RWPE2 (cell line): ENCODE data around the gene ZEB2.

ENCODE experiments used
- ATAC-seq: fragments of 200-7000 bp; cut with Tn5 transposase; 3 replicates; pipeline ENCODE4 v1.9.1; 2021; ENCODE audit warnings: low read depth
- DNase-seq: peaks from one replicate; pipeline ENCODE4 v3.0.0-alpha.2; 2020; ENCODE audit warnings: low spot score
- H3K27ac ChIP-seq: fragments of 450-650 bp; 2 replicates; pipeline ENCODE4 v1.5.1; 2017; ENCODE audit warnings: mild to moderate bottlenecking; ENCODE audit not compliant: poor library complexity, severe bottlenecking
- H3K27me3 ChIP-seq: fragments of 250-450 bp; sonication (Bioruptor Pico); 2 replicates; pipeline ENCODE4 v1.5.1; 2021; ENCODE audit warnings: mild to moderate bottlenecking, moderate library complexity; ENCODE audit not compliant: insufficient read depth, poor library complexity, severe bottlenecking
- H3K36me3 ChIP-seq: fragments of 250-450 bp; sonication (Bioruptor Pico); 2 replicates; pipeline ENCODE4 v1.5.1; 2020; ENCODE audit warnings: low read depth, mild to moderate bottlenecking, moderate library complexity
- H3K4me1 ChIP-seq: fragments of 250-450 bp; sonication (Bioruptor Pico); 2 replicates; pipeline ENCODE4 v1.5.1; 2021; ENCODE audit warnings: mild to moderate bottlenecking, moderate library complexity; ENCODE audit not compliant: insufficient read depth, poor library complexity, severe bottlenecking
- H3K4me3 ChIP-seq: fragments of 250-450 bp; sonication (Bioruptor Pico); 2 replicates; pipeline ENCODE4 v1.5.1; 2021; ENCODE audit warnings: mild to moderate bottlenecking, moderate library complexity; ENCODE audit not compliant: severe bottlenecking
- H3K9me3 ChIP-seq: fragments of 250-450 bp; sonication (Bioruptor Pico); 2 replicates; pipeline ENCODE4 v1.5.1; 2021; ENCODE audit warnings: mild to moderate bottlenecking, moderate library complexity; ENCODE audit not compliant: severe bottlenecking
- CTCF ChIP-seq: fragments of 450-650 bp; IDR thresholded peaks from one replicate; pipeline ENCODE4 v1.5.1; 2017; ENCODE audit warnings: mild to moderate bottlenecking, moderate library complexity; ENCODE audit not compliant: poor library complexity, severe bottlenecking

The ZEB2 gene

GRCh38 chr2:144521686-144522085 lies 1.8 kb upstream of the ZEB2 start:
- Histone ChIP-seq H3K4me1 (no peaks in the 10 kb centered on the region), H3K27ac (no peak overlapping the region), H3K36me3 (no peaks in the 10 kb centered on the region), H3K9me3 (no peaks in the 10 kb centered on the region), H3K4me3 (no peak overlapping the region), H3K27me3 (peaks cover 81% of the 10 kb centered on the region)
- TF ChIP-seq CTCF: no peak
- DNase-seq: no peak
- no peak for ATAC-seq

GRCh38 chr2:144520756-144521487 lies 1.0 kb upstream of the ZEB2 start:
- H3K36me3 ChIP-seq: no peaks in the 10 kb centered on the region
- H3K4me3 ChIP-seq: no peak overlapping the region

GRCh38 chr2:144519597-144519933 lies 354 bp downstream of the ZEB2 start:
- H3K9me3 ChIP-seq: no peaks in the 10 kb centered on the region
- TF ChIP-seq CTCF: no peak
- peaks cover 80% of the 10 kb centered on the region for H3K27me3 ChIP-seq
- H3K36me3 ChIP-seq: no peaks in the 10 kb centered on the region
- H3K4me1 ChIP-seq: no peaks in the 10 kb centered on the region
- DNase-seq (no peak), ATAC-seq (no peak)
- no peak overlapping the region for H3K4me3 ChIP-seq
- H3K27ac ChIP-seq: no peak overlapping the region

More at GRCh38 chr2:144520756-144521487, 1.0 kb upstream of the ZEB2 start:
- ATAC-seq (no peak), DNase-seq (no peak)
- peaks cover 80% of the 10 kb centered on the region for H3K27me3 ChIP-seq
- H3K27ac ChIP-seq: no peak overlapping the region
- no peaks in the 10 kb centered on the region for H3K4me1 ChIP-seq
- TF ChIP-seq CTCF: no peak
- H3K9me3 ChIP-seq: no peaks in the 10 kb centered on the region

- Histone ChIP-seq H3K36me3 (no peaks in the 10 kb centered on the region), H3K27ac (no peak overlapping the region), H3K27me3 (peaks cover 84% of the 10 kb centered on the region), H3K4me1 (no peaks in the 10 kb centered on the region), H3K9me3 (no peaks in the 10 kb centered on the region), H3K4me3 (no peak overlapping the region)
- TF ChIP-seq CTCF: no peak
- ATAC-seq: no peak
- no peak for DNase-seq
These were observed 947 bp downstream of the ZEB2 start for GRCh38 chr2:144518748-144519596.
